Mesenchymal stem cell (in vitro differentiated cells and primary cell): Measurements from ENCODE around the gene DHX58.

Experiments
- DNase-seq: peaks from one replicate; pipeline ENCODE4 v3.0.0-alpha.2; 2013
- H2AFZ ChIP-seq: one replicate; pipeline ENCODE4 v1.6.1; 2013; ENCODE audit warnings: low read depth, mild to moderate bottlenecking, control low read depth, inconsistent platforms, low read length, moderate library complexity
- H2AK5ac ChIP-seq: 2 replicates; pipeline ENCODE4 v1.6.1; 2013; ENCODE audit warnings: low read length, moderate library complexity, mild to moderate bottlenecking, inconsistent platforms; ENCODE audit not compliant: severe bottlenecking
- H2BK120ac ChIP-seq: one replicate; pipeline ENCODE4 v1.6.1; 2013; ENCODE audit warnings: low read depth, mild to moderate bottlenecking, inconsistent platforms, low read length, moderate library complexity
- H2BK12ac ChIP-seq, 2 experiments: one replicate each; pipeline ENCODE4 v1.6.1; 2013; ENCODE audit warnings: inconsistent platforms in 2 of 2, low read length in 2 of 2, mild to moderate bottlenecking in 2 of 2, moderate library complexity in 2 of 2, control low read depth in 1 of 2
- H2BK15ac ChIP-seq: one replicate; pipeline ENCODE4 v1.6.1; 2013; ENCODE audit warnings: mild to moderate bottlenecking, low read depth, inconsistent platforms; ENCODE audit not compliant: poor library complexity, severe bottlenecking
- H2BK5ac ChIP-seq: 2 replicates; pipeline ENCODE4 v1.6.1; 2013; ENCODE audit warnings: low read depth, mild to moderate bottlenecking, low read length, control low read depth, inconsistent platforms; ENCODE audit not compliant: poor library complexity, severe bottlenecking
- H3K14ac ChIP-seq, 2 experiments: one replicate each; pipeline ENCODE4 v1.6.1; 2013; ENCODE audit warnings: inconsistent platforms in 2 of 2, low read length in 2 of 2, control low read depth in 1 of 2, mild to moderate bottlenecking in 1 of 2, moderate library complexity in 1 of 2
- H3K18ac ChIP-seq, 2 experiments: one replicate each; pipeline ENCODE4 v1.6.1; 2013; ENCODE audit warnings: inconsistent platforms in 2 of 2, low read length in 2 of 2, control low read depth in 1 of 2, low read depth in 1 of 2, mild to moderate bottlenecking in 1 of 2
- H3K23ac ChIP-seq, 2 experiments: one replicate each; pipeline ENCODE4 v1.6.1; 2013; ENCODE audit warnings: inconsistent platforms in 2 of 2, low read length in 2 of 2, mild to moderate bottlenecking in 2 of 2, moderate library complexity in 2 of 2, control low read depth in 1 of 2
- H3K27ac ChIP-seq: 2 replicates; pipeline ENCODE4 v1.5.1; 2013; ENCODE audit warnings: mild to moderate bottlenecking, moderate library complexity, low read length, control low read depth, inconsistent platforms; ENCODE audit not compliant: poor library complexity, severe bottlenecking
- H3K27me3 ChIP-seq, 2 experiments: 2 replicates each; pipeline versions ENCODE4 v1.6.1 to v1.7.0; 2013; ENCODE audit warnings: low read length in 2 of 2, mild to moderate bottlenecking in 2 of 2, moderate library complexity in 2 of 2, control low read depth in 1 of 2, inconsistent platforms in 1 of 2; ENCODE audit not compliant: control insufficient read depth in 1 of 2, insufficient read depth in 1 of 2
- H3K36me3 ChIP-seq, 2 experiments: 2 replicates each; pipeline versions ENCODE4 v1.6.1 to v1.7.0; 2013; ENCODE audit warnings: low read length in 2 of 2, control low read depth in 1 of 2, inconsistent platforms in 1 of 2, low read depth in 1 of 2, mild to moderate bottlenecking in 1 of 2; ENCODE audit not compliant: insufficient read depth in 2 of 2, control insufficient read depth in 1 of 2
- H3K4ac ChIP-seq, 2 experiments: one replicate each; pipeline ENCODE4 v1.6.1; 2013; ENCODE audit warnings: inconsistent platforms in 2 of 2, low read length in 2 of 2, mild to moderate bottlenecking in 2 of 2, moderate library complexity in 2 of 2, control low read depth in 1 of 2, low read depth in 1 of 2
- H3K4me1 ChIP-seq: 2 replicates; pipeline ENCODE4 v1.6.1; 2013; ENCODE audit warnings: low read depth, low read length, control low read depth; ENCODE audit not compliant: control insufficient read depth, insufficient read depth
- H3K4me2 ChIP-seq: 2 replicates; pipeline ENCODE4 v1.6.1; 2013; ENCODE audit warnings: low read length, mild to moderate bottlenecking, inconsistent platforms; ENCODE audit not compliant: poor library complexity, severe bottlenecking
- H3K4me3 ChIP-seq, 2 experiments: 2 replicates each; pipeline versions ENCODE4 v1.5.1 to v1.7.0; 2013; ENCODE audit warnings: low read length in 2 of 2, mild to moderate bottlenecking in 2 of 2, control low read depth in 1 of 2, low read depth in 1 of 2; ENCODE audit not compliant: insufficient read depth in 1 of 2
- H3K79me1 ChIP-seq: replicated peaks from 2 replicates; pipeline ENCODE4 v1.6.1; 2013; ENCODE audit warnings: mild to moderate bottlenecking, control low read depth, low read length, inconsistent platforms; ENCODE audit not compliant: poor library complexity, severe bottlenecking
- H3K9ac ChIP-seq: 2 replicates; pipeline ENCODE4 v1.7.0; 2013; ENCODE audit warnings: mild to moderate bottlenecking, low read length, moderate library complexity
- H3K9me3 ChIP-seq: 2 replicates; pipeline ENCODE4 v1.7.0; 2013; ENCODE audit warnings: mild to moderate bottlenecking, low read length; ENCODE audit not compliant: control insufficient read depth
- H4K8ac ChIP-seq: one replicate; pipeline ENCODE4 v1.6.1; 2013; ENCODE audit warnings: inconsistent platforms, mild to moderate bottlenecking, low read length, moderate library complexity
- H4K91ac ChIP-seq: one replicate; pipeline ENCODE4 v1.6.1; 2013; ENCODE audit warnings: mild to moderate bottlenecking, low read length, inconsistent platforms
- WGBS: methylation state at CpG from one replicate; pipeline ENCODE4 v1.1.7; 2013; ENCODE audit warnings: mixed read lengths; 5-methylcytosine and 5-hydroxymethylcytosine counted together

Gene DHX58

DNA sequence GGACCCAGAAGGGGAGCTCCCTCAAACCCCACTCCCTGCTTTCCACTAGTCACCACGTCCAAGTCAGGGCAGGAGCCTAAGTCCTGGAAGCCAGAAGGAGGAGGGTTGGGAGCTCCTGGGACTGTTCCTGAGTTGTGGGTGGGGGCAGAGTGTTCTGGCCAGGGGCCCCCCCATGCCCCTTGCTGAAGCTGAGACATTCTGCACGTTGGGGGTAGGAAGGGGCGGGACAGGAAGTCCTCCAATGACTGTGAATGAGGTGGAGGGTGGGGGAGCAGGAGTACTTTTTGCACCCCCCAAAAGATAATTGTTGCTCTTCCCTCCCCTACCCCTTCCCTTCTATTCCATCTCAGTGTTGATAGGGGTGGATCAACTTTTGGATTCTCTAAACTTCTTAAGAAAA is 40.7 kb downstream of the DHX58 start:
- Histone ChIP-seq H3K4me1 (peaks cover 10% of the 10 kb centered on the region), H3K4me2 (no peak overlapping the region), H3K79me1 (no peaks in the 10 kb centered on the region), H3K18ac (no peak overlapping the region), H4K91ac (no peak overlapping the region), H3K27me3 (peaks cover 59 to 71% of the 10 kb centered on the region in 2 experiments), H4K8ac (no peak overlapping the region), H3K14ac (no peak overlapping the region), H2BK5ac (no peak overlapping the region), H2BK15ac (no peak overlapping the region), H3K4me3 (no peak overlapping the region), H2AFZ (no peak overlapping the region), H2BK120ac (no peak overlapping the region), H3K23ac (no peak overlapping the region), H3K36me3 (no peaks in the 10 kb centered on the region), H2AK5ac (no peak overlapping the region), H3K9me3 (no peaks in the 10 kb centered on the region), H3K4ac (no peak overlapping the region), H2BK12ac (no peak overlapping the region), H3K27ac (no peak overlapping the region), H3K9ac (no peak overlapping the region)
- no peak for DNase-seq
- 50% methylated on average over 1 of the region's 3 CpGs for WGBS

DNA sequence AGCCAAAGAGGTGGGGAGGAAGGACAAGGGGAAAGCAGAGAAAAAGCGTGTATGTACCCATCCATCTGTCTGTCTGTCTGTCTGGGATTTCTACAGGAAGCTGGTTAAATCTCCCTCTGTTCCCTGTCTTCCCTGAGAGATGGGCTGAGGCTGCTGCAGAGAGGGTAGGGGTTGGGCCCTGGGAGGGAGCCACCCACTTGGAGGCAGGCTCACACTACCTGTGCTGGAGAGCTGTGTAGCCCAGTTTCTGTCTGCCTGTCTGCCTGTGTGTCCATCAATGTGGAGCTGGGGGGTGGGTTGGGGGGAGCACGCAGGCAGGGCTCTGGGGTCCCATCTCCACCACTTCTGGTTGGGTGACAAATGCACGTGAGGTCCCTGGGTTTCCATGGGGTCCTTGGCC is 43.5 kb downstream of the DHX58 start:
- H2BK12ac ChIP-seq: no peak overlapping the region
- H3K4me3 ChIP-seq: no peak overlapping the region
- H2BK15ac ChIP-seq: peak overlapping the region; percentile 21
- WGBS: 74% methylated on average over 3 of the region's 3 CpGs
- H3K4ac ChIP-seq: no peak overlapping the region
- no peak overlapping the region for H3K4me2 ChIP-seq
- H3K9me3 ChIP-seq: no peaks in the 10 kb centered on the region
- H2BK120ac ChIP-seq: no peak overlapping the region
- H3K4me1 ChIP-seq: peaks cover 11% of the 10 kb centered on the region
- no peak overlapping the region for H2AFZ ChIP-seq
- no peak overlapping the region for H2BK5ac ChIP-seq
- no peak overlapping the region for H4K91ac ChIP-seq
- no peak overlapping the region for H2AK5ac ChIP-seq
- DNase-seq: no peak
- no peaks in the 10 kb centered on the region for H3K79me1 ChIP-seq
- peaks cover 48 to 76% of the 10 kb centered on the region in 2 experiments for H3K27me3 ChIP-seq
- no peak overlapping the region for H3K18ac ChIP-seq
- no peak overlapping the region for H4K8ac ChIP-seq
- H3K27ac ChIP-seq: no peak overlapping the region
- no peaks in the 10 kb centered on the region for H3K36me3 ChIP-seq
- H3K9ac ChIP-seq: no peak overlapping the region
- H3K14ac ChIP-seq: no peak overlapping the region
- no peak overlapping the region for H3K23ac ChIP-seq

- H3K9me3 ChIP-seq: no peaks in the 10 kb centered on the region
- H3K9ac ChIP-seq: no peak overlapping the region
- H3K4ac ChIP-seq: no peak overlapping the region
- H3K27ac ChIP-seq: no peak overlapping the region
- no peak overlapping the region for H4K8ac ChIP-seq
- H2BK120ac ChIP-seq: no peak overlapping the region
- no peak overlapping the region for H3K4me2 ChIP-seq
- peaks cover 34 to 75% of the 10 kb centered on the region in 2 experiments for H3K27me3 ChIP-seq
- DNase-seq: peak; percentile 45
- H2AK5ac ChIP-seq: no peak overlapping the region
- H2AFZ ChIP-seq: no peak overlapping the region
- no peak overlapping the region for H4K91ac ChIP-seq
- H2BK15ac ChIP-seq: no peak overlapping the region
- H3K18ac ChIP-seq: no peak overlapping the region
- no peak overlapping the region for H2BK5ac ChIP-seq
- H3K79me1 ChIP-seq: no peaks in the 10 kb centered on the region
- H3K4me1 ChIP-seq: peaks cover 14% of the 10 kb centered on the region
- H3K23ac ChIP-seq: no peak overlapping the region
- H2BK12ac ChIP-seq: no peak overlapping the region
- H3K36me3 ChIP-seq: no peaks in the 10 kb centered on the region
- WGBS: 29% methylated on average over 11 of the region's 12 CpGs
- peak overlapping the region in 1 of 2 experiments; percentile 27 for H3K14ac ChIP-seq
- H3K4me3 ChIP-seq: no peak overlapping the region
Measured at GRCh38 chr17:42067371-42068091, 45.0 kb downstream of the DHX58 start.

- no peak overlapping the region for H2BK12ac ChIP-seq
- peaks cover 13 to 64% of the 10 kb centered on the region in 2 experiments for H3K27me3 ChIP-seq
- H2BK5ac ChIP-seq: no peak overlapping the region
- peaks cover 7% of the 10 kb centered on the region for H3K4me1 ChIP-seq
- no peak overlapping the region for H3K27ac ChIP-seq
- DNase-seq: no peak
- H3K79me1 ChIP-seq: no peaks in the 10 kb centered on the region
- no peak overlapping the region for H3K9ac ChIP-seq
- H3K14ac ChIP-seq: no peak overlapping the region
- no peak overlapping the region for H3K23ac ChIP-seq
- no peak overlapping the region for H2BK15ac ChIP-seq
- H3K4me2 ChIP-seq: no peak overlapping the region
- H2AK5ac ChIP-seq: no peak overlapping the region
- H3K9me3 ChIP-seq: no peaks in the 10 kb centered on the region
- no peaks in the 10 kb centered on the region for H3K36me3 ChIP-seq
- no peak overlapping the region for H4K91ac ChIP-seq
- no peak overlapping the region for H3K4me3 ChIP-seq
- WGBS: 78% methylated on average over 2 of the region's 2 CpGs
- no peak overlapping the region for H3K4ac ChIP-seq
- no peak overlapping the region for H2BK120ac ChIP-seq
- no peak overlapping the region for H3K18ac ChIP-seq
- no peak overlapping the region for H4K8ac ChIP-seq
- no peak overlapping the region for H2AFZ ChIP-seq
Measured at GRCh38 chr17:42065201-42065600, 47.3 kb downstream of the DHX58 start.
